GM12875 (cell line): ENCODE results near the gene CCDC51.
"Not testable (repeated sequence)": the region's sequence is repeated elsewhere in the genome, so short reads cannot be mapped to it uniquely, and the experiment has no call there.

Source experiments
- H3K4me3 ChIP-seq: one replicate; pipeline ENCODE4 v1.5.1; 2011; ENCODE audit warnings: low read depth, low read length, control low read depth
- TF ChIP-seq, protein P1 (sequence below): IDR thresholded peaks from 2 replicates; pipeline ENCODE4 v1.5.1; 2011; ENCODE audit warnings: low read depth, mild to moderate bottlenecking, control low read depth, inconsistent platforms, low read length, moderate library complexity, borderline replicate concordance; ENCODE audit not compliant: insufficient read depth

CCDC51 gene

DNA sequence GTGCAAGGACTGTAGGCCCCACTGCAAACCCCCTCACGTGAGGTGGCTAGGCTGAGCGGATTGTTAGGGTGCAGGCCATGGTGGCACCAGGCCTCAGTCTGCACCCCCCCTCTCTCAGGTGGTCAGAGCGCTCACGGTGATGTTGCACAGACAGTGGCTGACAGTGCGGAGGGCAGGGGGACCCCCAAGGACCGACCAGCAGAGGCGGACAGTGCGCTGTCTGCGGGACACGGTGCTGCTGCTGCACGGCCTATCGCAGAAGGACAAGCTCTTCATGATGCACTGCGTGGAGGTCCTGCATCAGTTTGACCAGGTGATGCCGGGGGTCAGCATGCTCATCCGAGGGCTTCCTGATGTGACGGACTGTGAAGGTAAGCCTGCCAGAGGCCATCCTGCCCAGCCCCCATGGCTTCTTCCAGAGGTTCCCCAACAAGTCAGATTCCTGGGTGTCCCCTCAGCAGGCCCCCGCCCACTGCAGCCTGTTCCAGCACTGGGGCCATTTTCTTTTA, 24.8 kb upstream of the CCDC51 start:
- no peak overlapping the region for H3K4me3 ChIP-seq
- TF ChIP-seq, protein P1, sequence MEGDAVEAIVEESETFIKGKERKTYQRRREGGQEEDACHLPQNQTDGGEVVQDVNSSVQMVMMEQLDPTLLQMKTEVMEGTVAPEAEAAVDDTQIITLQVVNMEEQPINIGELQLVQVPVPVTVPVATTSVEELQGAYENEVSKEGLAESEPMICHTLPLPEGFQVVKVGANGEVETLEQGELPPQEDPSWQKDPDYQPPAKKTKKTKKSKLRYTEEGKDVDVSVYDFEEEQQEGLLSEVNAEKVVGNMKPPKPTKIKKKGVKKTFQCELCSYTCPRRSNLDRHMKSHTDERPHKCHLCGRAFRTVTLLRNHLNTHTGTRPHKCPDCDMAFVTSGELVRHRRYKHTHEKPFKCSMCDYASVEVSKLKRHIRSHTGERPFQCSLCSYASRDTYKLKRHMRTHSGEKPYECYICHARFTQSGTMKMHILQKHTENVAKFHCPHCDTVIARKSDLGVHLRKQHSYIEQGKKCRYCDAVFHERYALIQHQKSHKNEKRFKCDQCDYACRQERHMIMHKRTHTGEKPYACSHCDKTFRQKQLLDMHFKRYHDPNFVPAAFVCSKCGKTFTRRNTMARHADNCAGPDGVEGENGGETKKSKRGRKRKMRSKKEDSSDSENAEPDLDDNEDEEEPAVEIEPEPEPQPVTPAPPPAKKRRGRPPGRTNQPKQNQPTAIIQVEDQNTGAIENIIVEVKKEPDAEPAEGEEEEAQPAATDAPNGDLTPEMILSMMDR, result no peak

DNA sequence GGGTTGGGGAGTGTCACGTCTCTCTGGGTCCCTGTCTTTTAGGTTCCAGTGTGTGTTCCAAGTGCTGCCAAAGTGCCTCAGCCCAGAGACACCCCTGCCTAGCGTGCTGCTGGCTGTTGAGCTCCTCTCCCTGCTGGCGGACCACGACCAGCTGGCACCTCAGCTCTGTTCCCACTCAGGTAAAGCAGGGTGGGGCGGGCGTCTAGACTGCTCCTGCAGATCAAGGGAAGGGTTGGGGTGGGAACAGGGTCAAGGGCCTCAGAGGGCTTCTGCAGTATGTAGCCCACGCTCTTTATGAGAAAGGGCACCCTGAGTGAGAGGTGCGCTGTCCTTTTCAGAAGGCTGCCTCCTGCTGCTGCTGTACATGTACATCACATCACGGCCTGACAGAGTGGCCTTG, 23.8 kb upstream of the CCDC51 start:
- TF ChIP-seq, protein P1, result no peak
- H3K4me3 ChIP-seq, result no peak overlapping the region

DNA sequence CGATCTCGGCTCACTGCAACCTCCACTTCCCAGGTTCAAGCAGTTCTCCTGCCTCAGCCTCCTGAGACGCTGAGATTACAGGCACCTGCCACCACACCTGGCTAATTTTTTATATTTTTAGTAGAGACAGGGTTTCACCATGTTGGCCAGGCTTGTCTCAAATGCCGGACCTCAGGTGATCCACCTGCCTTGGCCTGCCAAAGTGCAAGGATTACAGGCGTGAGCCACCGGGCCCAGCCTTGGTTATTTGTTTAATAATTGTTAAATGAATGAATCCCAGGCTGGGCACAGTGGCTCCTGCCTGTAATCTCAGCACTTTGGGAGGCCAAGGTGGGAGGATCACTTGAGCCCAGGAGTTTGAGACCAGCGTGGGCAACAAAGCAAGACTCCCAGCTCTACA, 21.8 kb upstream of the CCDC51 start:
- H3K4me3 ChIP-seq, result not testable (repeated sequence)

DNA sequence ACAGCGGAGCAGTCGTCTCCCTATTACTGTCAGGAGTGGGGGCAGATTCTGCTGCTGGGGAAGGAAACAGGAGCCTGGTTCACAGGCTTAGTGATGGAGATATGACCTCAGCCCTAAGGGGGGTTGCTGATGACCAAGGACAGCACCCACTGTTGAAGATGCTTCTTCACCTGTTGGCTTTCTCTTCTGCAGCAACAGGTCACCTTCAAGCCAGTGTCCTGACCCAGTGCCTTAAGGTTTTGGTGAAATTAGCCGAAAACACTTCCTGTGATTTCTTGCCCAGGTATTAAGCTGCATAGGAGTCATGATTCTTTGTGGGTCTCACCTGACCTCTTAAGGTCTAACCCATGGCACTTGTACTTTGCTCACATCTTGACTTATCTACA, 20.6 kb upstream of the CCDC51 start:
- TF ChIP-seq, protein P1, result no peak
- H3K4me3 ChIP-seq, result no peak overlapping the region

DNA sequence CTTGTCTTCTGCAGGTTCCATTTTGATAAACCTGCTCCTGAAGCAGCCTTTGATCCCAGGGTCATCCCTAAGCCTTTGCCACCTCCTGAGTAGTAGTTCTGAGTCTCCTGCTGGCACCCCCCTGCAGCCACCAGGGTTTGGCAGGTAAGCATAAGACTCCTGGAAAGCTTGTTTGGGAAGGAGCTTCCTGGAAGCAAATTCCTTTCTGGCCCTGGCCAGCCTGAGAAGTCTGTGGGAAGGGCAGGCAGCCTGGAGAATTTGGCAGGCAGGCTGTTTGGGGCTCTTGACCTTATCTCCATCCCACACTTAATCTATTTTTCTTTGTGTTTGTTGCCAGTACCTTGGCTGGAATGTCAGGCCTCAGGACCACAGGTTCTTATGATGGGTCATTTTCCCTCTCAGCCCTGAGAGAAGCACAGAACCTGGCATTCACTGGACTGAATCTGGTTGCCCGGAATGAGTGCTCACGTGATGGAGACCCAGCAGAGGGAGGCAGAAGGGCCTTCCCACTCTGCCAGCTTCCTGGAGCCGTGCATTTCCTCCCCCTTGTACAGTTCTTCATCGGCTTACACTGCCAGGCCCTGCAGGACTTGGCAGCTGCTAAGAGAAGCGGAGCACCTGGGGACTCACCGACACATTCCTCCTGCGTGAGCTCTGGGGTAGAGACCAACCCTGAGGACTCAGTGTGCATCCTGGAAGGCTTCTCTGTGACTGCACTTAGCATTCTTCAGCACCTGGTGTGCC, 20.0 kb upstream of the CCDC51 start:
- no peak overlapping the region for H3K4me3 ChIP-seq
- TF ChIP-seq, protein P1, result no peak

DNA sequence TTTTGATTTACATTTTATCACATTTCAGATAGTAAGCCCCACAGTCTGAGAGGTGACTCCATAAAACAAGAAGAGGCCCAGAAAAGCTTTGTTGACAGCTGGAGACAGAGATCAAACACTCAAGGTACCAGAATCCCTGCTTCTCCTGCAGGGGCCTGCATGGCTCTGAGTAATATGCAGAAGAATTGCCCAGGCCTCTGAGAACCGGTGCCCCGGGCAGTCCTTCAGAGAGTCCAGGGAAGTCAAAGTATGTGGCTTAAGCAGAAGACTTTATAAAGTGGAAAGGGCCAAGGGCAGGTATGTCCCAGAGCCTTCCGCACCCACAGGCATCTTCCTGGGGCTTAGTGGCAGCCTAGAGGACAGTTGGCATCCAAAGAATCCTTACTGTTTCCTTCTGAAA, 19.4 kb upstream of the CCDC51 start:
- no peak overlapping the region for H3K4me3 ChIP-seq

DNA sequence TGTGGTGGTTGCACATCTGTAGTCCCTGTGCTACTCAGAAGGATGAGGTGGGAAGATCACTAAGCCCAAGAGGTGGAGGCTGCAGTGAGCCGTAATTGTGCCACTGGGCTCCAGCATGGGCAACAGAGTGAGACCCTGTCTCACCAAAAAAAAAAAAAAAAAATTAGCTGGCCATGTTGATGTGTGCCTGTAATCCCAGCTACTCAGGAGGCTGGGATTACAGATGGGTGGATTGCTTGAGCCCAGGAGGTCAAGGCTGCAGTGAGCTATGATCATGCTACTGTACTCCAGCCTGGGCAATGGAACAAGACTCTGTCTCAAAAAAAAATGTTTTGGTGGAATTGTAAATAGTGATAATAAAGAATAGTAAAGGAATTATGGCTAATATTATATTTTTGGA, 16.5 kb upstream of the CCDC51 start:
- TF ChIP-seq, protein P1, result no peak
- H3K4me3 ChIP-seq, result no peak overlapping the region

More for the DNA sequence above, 19.4 kb upstream of the CCDC51 start:
- TF ChIP-seq, protein P1, result no peak
